ENCODE measurements around the gene SVOP.

GRCh38 chr12:108884116-108885012, 136.5 kb downstream of the SVOP start:
- TF ChIP-seq, protein P1, sequence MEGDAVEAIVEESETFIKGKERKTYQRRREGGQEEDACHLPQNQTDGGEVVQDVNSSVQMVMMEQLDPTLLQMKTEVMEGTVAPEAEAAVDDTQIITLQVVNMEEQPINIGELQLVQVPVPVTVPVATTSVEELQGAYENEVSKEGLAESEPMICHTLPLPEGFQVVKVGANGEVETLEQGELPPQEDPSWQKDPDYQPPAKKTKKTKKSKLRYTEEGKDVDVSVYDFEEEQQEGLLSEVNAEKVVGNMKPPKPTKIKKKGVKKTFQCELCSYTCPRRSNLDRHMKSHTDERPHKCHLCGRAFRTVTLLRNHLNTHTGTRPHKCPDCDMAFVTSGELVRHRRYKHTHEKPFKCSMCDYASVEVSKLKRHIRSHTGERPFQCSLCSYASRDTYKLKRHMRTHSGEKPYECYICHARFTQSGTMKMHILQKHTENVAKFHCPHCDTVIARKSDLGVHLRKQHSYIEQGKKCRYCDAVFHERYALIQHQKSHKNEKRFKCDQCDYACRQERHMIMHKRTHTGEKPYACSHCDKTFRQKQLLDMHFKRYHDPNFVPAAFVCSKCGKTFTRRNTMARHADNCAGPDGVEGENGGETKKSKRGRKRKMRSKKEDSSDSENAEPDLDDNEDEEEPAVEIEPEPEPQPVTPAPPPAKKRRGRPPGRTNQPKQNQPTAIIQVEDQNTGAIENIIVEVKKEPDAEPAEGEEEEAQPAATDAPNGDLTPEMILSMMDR (IDR thresholded peaks at IDR 0.05; ENCODE audit: low read depth, low read length, poor library complexity, severe bottlenecking): peak; percentile 86
- TF ChIP-seq EZH2phosphoT487 (IDR thresholded peaks at IDR 0.05; ENCODE audit: borderline replicate concordance, low read length): no peak

Measured in DOHH2 (cell line).